Amniotic epithelial cell (primary cell): Measurements from ENCODE around the gene NDUFAB1.
A peak's percentile ranks its signal among the peaks of the same experiment; 100 is the strongest.
"Not testable (repeated sequence)": the region's sequence is repeated elsewhere in the genome, so short reads cannot be mapped to it uniquely, and the experiment has no call there.

Source experiments
- DNase-seq: peaks from one replicate; pipeline ENCODE4 v3.0.0-alpha.2; 2010; ENCODE audit warnings: low read depth

Gene NDUFAB1

GRCh38 chr16:23554536-23554935 is 41.6 kb downstream of the NDUFAB1 start:
- no peak for DNase-seq

- DNase-seq, result peak; percentile 23
Measured at GRCh38 chr16:23552161-23552560, 44.0 kb downstream of the NDUFAB1 start.

GRCh38 chr16:23549938-23550337 is 46.2 kb downstream of the NDUFAB1 start:
- DNase-seq, result no peak

- no peak for DNase-seq
Measured at GRCh38 chr16:23544436-23544835, 51.7 kb downstream of the NDUFAB1 start.

- DNase-seq, result not testable (repeated sequence)
Measured at GRCh38 chr16:23540817-23541178, 55.3 kb downstream of the NDUFAB1 start.

- no peak for DNase-seq
Measured at GRCh38 chr16:23539984-23540816, 55.9 kb downstream of the NDUFAB1 start.

- no peak for DNase-seq
Measured at GRCh38 chr16:23538919-23539278, 57.2 kb downstream of the NDUFAB1 start.

GRCh38 chr16:23537390-23537789 is 58.7 kb downstream of the NDUFAB1 start:
- peak; percentile 21 for DNase-seq

GRCh38 chr16:23535901-23536300 is 60.2 kb downstream of the NDUFAB1 start:
- peak; percentile 38 for DNase-seq

GRCh38 chr16:23534868-23535860 is 61.0 kb downstream of the NDUFAB1 start:
- DNase-seq, result peak; percentile 58

GRCh38 chr16:23532448-23532847 is 63.7 kb downstream of the NDUFAB1 start:
- DNase-seq, result no peak
